Caco-2 (cell line): Measurements from ENCODE around the gene EGR2. TPM values are rescaled to one million over a fixed set of nuclear protein-coding genes. Genes with fewer than 3 reads are reported as not detected.
A peak's percentile ranks its signal among the peaks of the same experiment; 100 is the strongest.

Source experiments
- BruUV-seq: library from RNA; stranded (reverse); fragments of 400-500 nt; replicated peaks from 2 replicates; lab custom pipeline; 2021; lab: Mats Ljungman, UMichigan
- CTCF ChIA-PET: fragments of 300-600 bp; sonication (Branson Sonifier 250); formaldehyde crosslinking; loops from one replicate; lab custom pipeline; 2022; ENCODE audit warnings: antibody characterized with exemption; lab: Charles Lee
- POLR2A ChIA-PET: fragments of 300-600 bp; sonication (Branson Sonifier 250); formaldehyde crosslinking; loops from one replicate; lab custom pipeline; 2022; ENCODE audit warnings: antibody characterized with exemption; lab: Charles Lee
- DNase-seq, 2 experiments: peaks; one replicate each; pipeline versions ENCODE4 v3.0.0 to v3.0.0-alpha.2; 2020 to 2022
- H3K27me3 ChIP-seq: replicated peaks from 2 replicates; pipeline ENCODE4 v1.6.0; 2011; ENCODE audit warnings: low read length; ENCODE audit not compliant: control insufficient read depth, insufficient read depth
- H3K36me3 ChIP-seq: 2 replicates; pipeline ENCODE4 v1.5.1; 2011; ENCODE audit warnings: low read length; ENCODE audit not compliant: control insufficient read depth, insufficient read depth
- H3K4me1 ChIP-seq: fragments of 250-450 bp; sonication (Bioruptor Pico); 2 replicates; pipeline ENCODE4 v1.5.1; 2020; ENCODE audit warnings: mild to moderate bottlenecking
- H3K4me3 ChIP-seq: 2 replicates; pipeline ENCODE4 v1.5.1; 2011; ENCODE audit warnings: low read depth, mild to moderate bottlenecking, control low read depth, low read length
- H3K9me3 ChIP-seq: fragments of 250-450 bp; sonication (Bioruptor Pico); 2 replicates; pipeline ENCODE4 v1.5.1; 2020; ENCODE audit warnings: mild to moderate bottlenecking, moderate library complexity
- H3K27ac Mint-ChIP-seq: one replicate; pipeline ENCODE4 v1.8.0; 2022; ENCODE audit warnings: mixed read lengths; ENCODE audit not compliant: unreplicated experiment
- H3K27me3 Mint-ChIP-seq: one replicate; pipeline ENCODE4 v1.8.0; 2022; ENCODE audit warnings: mixed read lengths; ENCODE audit not compliant: insufficient read depth, unreplicated experiment
- H3K36me3 Mint-ChIP-seq: one replicate; pipeline ENCODE4 v1.8.0; 2022; ENCODE audit warnings: mild to moderate bottlenecking, mixed read lengths; ENCODE audit not compliant: insufficient read depth, unreplicated experiment
- H3K4me1 Mint-ChIP-seq: one replicate; pipeline ENCODE4 v1.8.0; 2022; ENCODE audit warnings: low read depth, mixed read lengths; ENCODE audit not compliant: unreplicated experiment
- H3K4me3 Mint-ChIP-seq: one replicate; pipeline ENCODE4 v1.8.0; 2022; ENCODE audit warnings: mild to moderate bottlenecking, moderate library complexity, mixed read lengths; ENCODE audit not compliant: unreplicated experiment
- H3K9me3 Mint-ChIP-seq: one replicate; pipeline ENCODE4 v1.8.0; 2022; ENCODE audit warnings: mixed read lengths; ENCODE audit not compliant: unreplicated experiment
- CTCF ChIP-seq, 2 experiments: fragments of 200-600 bp in 1 of 2; IDR thresholded peaks; 1 replicate in 1 of 2; 2 replicates in 1 of 2; pipeline versions ENCODE4 v1.5.1 to v1.8.0; 2011 to 2022; ENCODE audit warnings: antibody characterized with exemption in 1 of 2, control low read depth in 1 of 2, inconsistent platforms in 1 of 2, low read depth in 1 of 2, low read length in 1 of 2, mild to moderate bottlenecking in 1 of 2, moderate library complexity in 1 of 2; ENCODE audit not compliant: insufficient read depth in 1 of 2, severe bottlenecking in 1 of 2, unreplicated experiment in 1 of 2
- intact Hi-C: fragments of 100-400 bp; cut with micrococcal nuclease; formaldehyde crosslinking; loops from one replicate; pipeline ENCODE4 v1.10.0; 2022; ENCODE audit not compliant: unreplicated experiment
- total RNA-seq: library from RNA; stranded (reverse); gene quantifications from 2 replicates; pipeline ENCODE4 v1.2.3, GENCODE V29; 2022

Gene EGR2
- total RNA-seq, 1 experiment from 2014 or later: 0.61 TPM

GRCh38 chr10:62805231-62806099 is 10.7 kb downstream of the EGR2 start:
- POLR2A ChIA-PET: interaction anchor here (0.5 to 3.3 kb wide), 4 partner anchors 11 to 351 kb away, joined by 3 to 26 read pairs (median 6); partner anchors contain the start of gene EGR2
- Histone ChIP-seq H3K9me3 (no peaks in the 10 kb centered on the region), H3K27me3 (no peaks in the 10 kb centered on the region), H3K4me3 (peak overlapping the region; percentile 81), H3K36me3 (no peaks in the 10 kb centered on the region), H3K4me1 (peaks cover 21% of the 10 kb centered on the region)
- peak in 1 of 2 experiments; percentile 3 for TF ChIP-seq CTCF (IDR thresholded peaks at IDR 0.05; ENCODE audit: insufficient read depth in 1 of 2, low read depth in 1 of 2, low read length in 1 of 2, severe bottlenecking in 1 of 2, unreplicated experiment in 1 of 2)
- Mint-ChIP-seq H3K27ac (peak overlapping the region; percentile 96), H3K9me3 (no peaks in the 10 kb centered on the region), H3K4me1 (peaks cover 23% of the 10 kb centered on the region), H3K36me3 (peaks cover 27% of the 10 kb centered on the region), H3K27me3 (no peaks in the 10 kb centered on the region), H3K4me3 (peak overlapping the region; percentile 90)
- CTCF ChIA-PET: interaction anchor here (0.9 to 2.1 kb wide), 4 partner anchors 11 to 361 kb away, joined by 4 to 13 read pairs (median 9); partner anchors contain the start of gene EGR2
- intact Hi-C loops: loop anchor here (1.0 kb wide), 1 partner anchor 39 kb away; no protein-coding TSS in a partner anchor
- no TSS peak for BruUV-seq
- DNase-seq: peak; percentile 65 to 72

- intact Hi-C loops: loop anchor here (1.0 kb wide), 3 partner anchors 12 to 329 kb away; partner anchors contain the start of genes EGR2 and NRBF2
- CTCF ChIA-PET: interaction anchor here (0.9 to 1.5 kb wide), 4 partner anchors 11 to 362 kb away, joined by 4 to 11 read pairs (median 7); partner anchors contain the start of gene EGR2
- no peaks in the 10 kb centered on the region for H3K27me3 ChIP-seq
- H3K9me3 ChIP-seq: no peaks in the 10 kb centered on the region
- peak in 1 of 2 experiments; percentile 50 for TF ChIP-seq CTCF (IDR thresholded peaks at IDR 0.05; ENCODE audit: insufficient read depth in 1 of 2, low read depth in 1 of 2, low read length in 1 of 2, severe bottlenecking in 1 of 2, unreplicated experiment in 1 of 2)
- peak within 1 kb of the TSS; percentile 81 for H3K4me3 ChIP-seq
- no TSS peak for BruUV-seq
- H3K4me1 Mint-ChIP-seq: peaks cover 26% of the 10 kb centered on the region
- H3K9me3 Mint-ChIP-seq: no peaks in the 10 kb centered on the region
- H3K36me3 ChIP-seq: no peaks in the 10 kb centered on the region
- H3K27me3 Mint-ChIP-seq: no peaks in the 10 kb centered on the region
- peaks cover 27% of the 10 kb centered on the region for H3K36me3 Mint-ChIP-seq
- DNase-seq: peak; percentile 88 to 93
- POLR2A ChIA-PET: interaction anchor here (0.5 to 3.3 kb wide), 4 partner anchors 12 to 352 kb away, joined by 3 to 26 read pairs (median 7); partner anchors contain the start of genes EGR2 and NRBF2
- H3K4me3 Mint-ChIP-seq: peak within 1 kb of the TSS; percentile 90
- peaks cover 22% of the 10 kb centered on the region for H3K4me1 ChIP-seq
- peak within 1 kb of the TSS; percentile 96 for H3K27ac Mint-ChIP-seq
Measured at GRCh38 chr10:62804356-62805230, 11.6 kb downstream of the EGR2 start, which contains the start of gene ADO. Gene ADO, plus strand, starts transcription at chr10:62804720. Its CDS starts 340 bp downstream, at chr10:62805060.
